CD14-positive monocyte (primary cell): ENCODE results near the gene TBCD. TPM values are rescaled to one million over a fixed set of nuclear protein-coding genes. Genes with fewer than 3 reads are reported as not detected.

Experiments
- DNase-seq, 3 donors: peaks; one replicate each; pipeline ENCODE4 v3.0.0-alpha.2; 2011 to 2022
- H2AFZ ChIP-seq: 2 replicates; pipeline ENCODE4 v1.6.0; 2012; ENCODE audit warnings: mild to moderate bottlenecking, low read depth, low read length, inconsistent platforms; ENCODE audit not compliant: insufficient read depth, poor library complexity, severe bottlenecking
- H3K27ac ChIP-seq, 2 donors: 1 replicate in 1 of 2; 2 replicates in 1 of 2; pipeline ENCODE4 v1.5.1; 2012 to 2013; ENCODE audit warnings: low read length in 2 of 2, control low read depth in 1 of 2, inconsistent platforms in 1 of 2, low read depth in 1 of 2, mild to moderate bottlenecking in 1 of 2
- H3K27me3 ChIP-seq, 2 donors: one replicate each; pipeline versions ENCODE4 v1.6.0 to v1.6.1; 2011 to 2013; ENCODE audit warnings: low read length in 2 of 2; ENCODE audit not compliant: control insufficient read depth in 2 of 2, insufficient read depth in 2 of 2
- H3K36me3 ChIP-seq, 2 donors: replicated peaks in 1 of 2; 1 replicate in 1 of 2; 2 replicates in 1 of 2; pipeline versions ENCODE4 v1.5.1 to v1.6.1; 2012 to 2013; ENCODE audit warnings: low read length in 2 of 2, control low read depth in 1 of 2, inconsistent platforms in 1 of 2, mild to moderate bottlenecking in 1 of 2; ENCODE audit not compliant: insufficient read depth in 2 of 2, control insufficient read depth in 1 of 2
- H3K4me1 ChIP-seq, 2 donors: 1 replicate in 1 of 2; 2 replicates in 1 of 2; pipeline versions ENCODE4 v1.5.1 to v1.6.1; 2012 to 2013; ENCODE audit warnings: low read length in 2 of 2, control low read depth in 1 of 2, inconsistent platforms in 1 of 2, mild to moderate bottlenecking in 1 of 2, moderate library complexity in 1 of 2; ENCODE audit not compliant: insufficient read depth in 2 of 2, control insufficient read depth in 1 of 2
- H3K4me2 ChIP-seq: replicated peaks from 2 replicates; pipeline ENCODE3; 2012; ENCODE audit warnings: low read length, moderate library complexity, mild to moderate bottlenecking; ENCODE audit not compliant: poor library complexity, severe bottlenecking; ENCODE audit errors: extremely low read depth
- H3K4me3 ChIP-seq, 3 experiments: fragments of 200-600 bp in 1 of 3; sonication (generic) in 1 of 3; replicated peaks in 1 of 3; 1 replicate in 2 of 3; 2 replicates in 1 of 3; pipeline ENCODE4 v1.5.1; 2011 to 2013; ENCODE audit warnings: low read length in 3 of 3, mild to moderate bottlenecking in 3 of 3, control low read depth in 2 of 3, low read depth in 2 of 3, inconsistent platforms in 1 of 3, moderate library complexity in 1 of 3
- H3K79me2 ChIP-seq: 2 replicates; pipeline ENCODE4 v1.6.0; 2012; ENCODE audit warnings: mild to moderate bottlenecking, control low read depth, inconsistent platforms, low read length, moderate library complexity; ENCODE audit not compliant: insufficient read depth
- H3K9ac ChIP-seq: 2 replicates; pipeline ENCODE4 v1.6.0; 2017; ENCODE audit warnings: low read length, mild to moderate bottlenecking; ENCODE audit not compliant: insufficient read depth, poor library complexity, severe bottlenecking
- H3K9me3 ChIP-seq, 2 donors: replicated peaks in 1 of 2; 1 replicate in 1 of 2; 2 replicates in 1 of 2; pipeline versions ENCODE4 v1.5.1 to v1.6.1; 2012 to 2013; ENCODE audit warnings: low read length in 2 of 2, control low read depth in 1 of 2; ENCODE audit not compliant: control insufficient read depth in 1 of 2, insufficient read depth in 1 of 2
- H4K20me1 ChIP-seq: 2 replicates; pipeline ENCODE4 v1.6.0; 2012; ENCODE audit warnings: mild to moderate bottlenecking, low read length, control low read depth, moderate library complexity; ENCODE audit not compliant: insufficient read depth
- H3K27ac Mint-ChIP-seq, 7 donors: one replicate each; pipeline ENCODE4 v1.8.0; 2020; ENCODE audit warnings: mild to moderate bottlenecking in 7 of 7, mixed read lengths in 7 of 7, moderate library complexity in 6 of 7, inconsistent platforms in 2 of 7
- H3K27me3 Mint-ChIP-seq, 3 donors: one replicate each; pipeline ENCODE4 v1.8.0; 2021 to 2022; ENCODE audit warnings: low read depth in 3 of 3, mild to moderate bottlenecking in 3 of 3, mixed read lengths in 3 of 3, moderate library complexity in 3 of 3, inconsistent platforms in 1 of 3
- H3K36me3 Mint-ChIP-seq, 2 donors: one replicate each; pipeline ENCODE4 v1.8.0; 2020; ENCODE audit warnings: mixed read lengths in 2 of 2, inconsistent platforms in 1 of 2, mild to moderate bottlenecking in 1 of 2
- H3K4me1 Mint-ChIP-seq: one replicate; pipeline ENCODE4 v1.8.0; 2020; ENCODE audit warnings: mild to moderate bottlenecking, mixed read lengths
- H3K4me3 Mint-ChIP-seq, 2 donors: one replicate each; pipeline ENCODE4 v1.8.0; 2020; ENCODE audit warnings: mild to moderate bottlenecking in 2 of 2, mixed read lengths in 2 of 2, moderate library complexity in 1 of 2
- H3K9me3 Mint-ChIP-seq, 7 donors: one replicate each; pipeline ENCODE4 v1.8.0; 2020 to 2022; ENCODE audit warnings: mixed read lengths in 7 of 7, mild to moderate bottlenecking in 6 of 7, moderate library complexity in 6 of 7, inconsistent platforms in 2 of 7
- WGBS: methylation state at CpG from one replicate; pipeline ENCODE4 v1.1.5; 2013; ENCODE audit warnings: missing lambda C conversion rate; ENCODE audit not compliant: insufficient coverage; 5-methylcytosine and 5-hydroxymethylcytosine counted together
- intact Hi-C, 2 donors: fragments of 100-400 bp; cut with micrococcal nuclease; formaldehyde crosslinking; loops; one replicate each; pipeline versions ENCODE4 v1.15.0 to v1.15.1; 2023
- polyA plus RNA-seq, 3 donors: library from polyadenylated mRNA; depleted of rRNA in 1 of 3; unstranded in 2 of 3; stranded (reverse) in 1 of 3; fragments of 300-500 nt in 2 of 3; fragments of >200 nt in 1 of 3; fragmentation: Illumina TruSeq in 2 of 3; gene quantifications; 1 replicate in 2 of 3; 2 replicates in 1 of 3; pipeline ENCODE4 v1.2.3, GENCODE V29; 2012 to 2021
- TF ChIP-seq, protein P1 (sequence below): fragments of 200-600 bp; IDR thresholded peaks from one replicate; pipeline ENCODE4 v1.8.0; 2022; ENCODE audit warnings: antibody characterized with exemption, mild to moderate bottlenecking

Gene TBCD
- polyA plus RNA-seq, 3 donors, result 54.7 to 74.0 (median 66.6) TPM

GRCh38 chr17:82915757-82916027 is 163.8 kb downstream of the TBCD start:
- WGBS, result 95% methylated on average over 6 of the region's 11 CpGs
- Histone ChIP-seq H3K9me3 (no peaks in the 10 kb centered on the region), H3K79me2 (no peaks in the 10 kb centered on the region), H3K27me3 (no peaks in the 10 kb centered on the region), H3K27ac (no peak overlapping the region), H2AFZ (no peak overlapping the region), H3K4me2 (no peak overlapping the region), H3K9ac (no peak overlapping the region), H4K20me1 (no peaks in the 10 kb centered on the region), H3K4me1 (peaks cover 14 to 16% of the 10 kb centered on the region in 2 donors), H3K4me3 (no peak overlapping the region), H3K36me3 (peaks cover 2 to 17% of the 10 kb centered on the region in 2 donors)
- peak overlapping the region in 1 of 7 donors; percentile 10 for H3K27ac Mint-ChIP-seq
- TF ChIP-seq, protein P1, sequence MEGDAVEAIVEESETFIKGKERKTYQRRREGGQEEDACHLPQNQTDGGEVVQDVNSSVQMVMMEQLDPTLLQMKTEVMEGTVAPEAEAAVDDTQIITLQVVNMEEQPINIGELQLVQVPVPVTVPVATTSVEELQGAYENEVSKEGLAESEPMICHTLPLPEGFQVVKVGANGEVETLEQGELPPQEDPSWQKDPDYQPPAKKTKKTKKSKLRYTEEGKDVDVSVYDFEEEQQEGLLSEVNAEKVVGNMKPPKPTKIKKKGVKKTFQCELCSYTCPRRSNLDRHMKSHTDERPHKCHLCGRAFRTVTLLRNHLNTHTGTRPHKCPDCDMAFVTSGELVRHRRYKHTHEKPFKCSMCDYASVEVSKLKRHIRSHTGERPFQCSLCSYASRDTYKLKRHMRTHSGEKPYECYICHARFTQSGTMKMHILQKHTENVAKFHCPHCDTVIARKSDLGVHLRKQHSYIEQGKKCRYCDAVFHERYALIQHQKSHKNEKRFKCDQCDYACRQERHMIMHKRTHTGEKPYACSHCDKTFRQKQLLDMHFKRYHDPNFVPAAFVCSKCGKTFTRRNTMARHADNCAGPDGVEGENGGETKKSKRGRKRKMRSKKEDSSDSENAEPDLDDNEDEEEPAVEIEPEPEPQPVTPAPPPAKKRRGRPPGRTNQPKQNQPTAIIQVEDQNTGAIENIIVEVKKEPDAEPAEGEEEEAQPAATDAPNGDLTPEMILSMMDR, result no peak
- peaks cover 22% of the 10 kb centered on the region for H3K4me1 Mint-ChIP-seq
- H3K36me3 Mint-ChIP-seq, result peaks cover 37 to 55% of the 10 kb centered on the region in 2 donors
- H3K4me3 Mint-ChIP-seq, result no peak overlapping the region
- H3K27me3 Mint-ChIP-seq, result peaks cover 0 to 2% (median 0%) of the 10 kb centered on the region in 3 donors
- no peak for DNase-seq
- peaks cover 0 to 1% (median 0%) of the 10 kb centered on the region in 7 donors for H3K9me3 Mint-ChIP-seq
- intact Hi-C loops, result no loop called here

- H3K27me3 Mint-ChIP-seq, result peaks cover 0 to 2% (median 1%) of the 10 kb centered on the region in 3 donors
- intact Hi-C loops, result no loop called here
- Histone ChIP-seq H4K20me1 (no peaks in the 10 kb centered on the region), H3K9ac (no peak overlapping the region), H3K79me2 (no peaks in the 10 kb centered on the region), H2AFZ (no peak overlapping the region), H3K27me3 (no peaks in the 10 kb centered on the region), H3K4me3 (no peak overlapping the region), H3K27ac (peak overlapping the region in 1 of 2 donors; percentile 31), H3K9me3 (no peaks in the 10 kb centered on the region), H3K36me3 (peaks cover 6 to 33% of the 10 kb centered on the region in 2 donors), H3K4me1 (peaks cover 0 to 4% of the 10 kb centered on the region in 2 donors), H3K4me2 (no peak overlapping the region)
- WGBS, result 56% methylated on average over 11 of the region's 19 CpGs
- H3K4me3 Mint-ChIP-seq, result no peak overlapping the region
- DNase-seq, result peak in 2 of 3 donors; percentile 3 to 18
- H3K9me3 Mint-ChIP-seq, result peaks cover 0 to 1% (median 0%) of the 10 kb centered on the region in 7 donors
- TF ChIP-seq, protein P1, result peak; percentile 35
- H3K27ac Mint-ChIP-seq, result peak overlapping the region in 4 of 7 donors; percentile 21 to 68 (median 44)
- peaks cover 53 to 70% of the 10 kb centered on the region in 2 donors for H3K36me3 Mint-ChIP-seq
- peaks cover 7% of the 10 kb centered on the region for H3K4me1 Mint-ChIP-seq
Measured at GRCh38 chr17:82917699-82918345, 166.0 kb downstream of the TBCD start.
